SK-N-SH (cell line): ENCODE results near the gene CYP2C19. TPM values are rescaled to one million over a fixed set of nuclear protein-coding genes. Genes with fewer than 3 reads are reported as not detected.

Source experiments
- CTCF ChIA-PET: fragments of 300-600, 350-600 bp; formaldehyde crosslinking; extraction: SDS; loops from one replicate; lab custom pipeline; 2021; lab: Yijun Ruan, JAX
- POLR2A ChIA-PET: fragments of 350-600 bp; sonication (Branson Sonifier 250); formaldehyde crosslinking; extraction: SDS; loops from one replicate; lab custom pipeline; 2020; ENCODE audit warnings: antibody characterized with exemption, inconsistent platforms; lab: Yijun Ruan, JAX
- DNase-seq: peaks from one replicate; pipeline ENCODE4 v3.0.0; 2012
- H2AFZ ChIP-seq: fragments of 200-600 bp; sonication (generic); 2 replicates; pipeline ENCODE4 v1.8.1; 2016; ENCODE audit warnings: antibody characterized with exemption, mild to moderate bottlenecking, low read depth
- H3F3A ChIP-seq: fragments of 200-600 bp; sonication (generic); replicated peaks from 2 replicates; pipeline ENCODE3; 2016; ENCODE audit warnings: antibody characterized with exemption, mild to moderate bottlenecking; ENCODE audit not compliant: insufficient read depth
- H3K27ac ChIP-seq, 2 experiments: fragments of 200-500 bp in 1 of 2; fragments of 200-600 bp in 1 of 2; sonication (Bioruptor generic) in 1 of 2; sonication (generic), shearing (Covaris generic) in 1 of 2; 2 replicates each; pipeline versions ENCODE4 v1.5.1 to v1.6.1; 2014 to 2016; ENCODE audit warnings: low read depth in 2 of 2, inconsistent platforms in 1 of 2, low read length in 1 of 2, mild to moderate bottlenecking in 1 of 2, mixed read lengths in 1 of 2
- H3K27me3 ChIP-seq: fragments of 200-600 bp; sonication (generic), shearing (Covaris generic); 2 replicates; pipeline ENCODE4 v1.6.1; 2016; ENCODE audit warnings: mixed run types; ENCODE audit not compliant: insufficient read depth
- H3K36me3 ChIP-seq, 2 experiments: fragments of 200-500 bp in 1 of 2; fragments of 200-600 bp in 1 of 2; sonication (Bioruptor generic) in 1 of 2; sonication (generic) in 1 of 2; replicated peaks in 1 of 2; 2 replicates each; pipeline versions ENCODE3 to v1.5.1; 2014 to 2016; ENCODE audit warnings: low read length in 1 of 2, mild to moderate bottlenecking in 1 of 2; ENCODE audit not compliant: insufficient read depth in 2 of 2, control insufficient read depth in 1 of 2
- H3K4me1 ChIP-seq, 2 experiments: fragments of 200-500 bp in 1 of 2; fragments of 200-600 bp in 1 of 2; sonication (Bioruptor generic) in 1 of 2; sonication (generic), shearing (Covaris generic) in 1 of 2; 2 replicates each; pipeline versions ENCODE4 v1.5.1 to v1.6.1; 2014 to 2016; ENCODE audit warnings: low read depth in 1 of 2, low read length in 1 of 2, mixed run types in 1 of 2; ENCODE audit not compliant: insufficient read depth in 2 of 2, control insufficient read depth in 1 of 2
- H3K4me2 ChIP-seq: fragments of 200-600 bp; sonication (generic), shearing (Covaris generic); 2 replicates; pipeline ENCODE4 v1.6.1; 2017; ENCODE audit warnings: mixed run types
- H3K4me3 ChIP-seq, 2 experiments: fragments of 200-500 bp in 1 of 2; fragments of 200-600 bp in 1 of 2; sonication (Bioruptor generic) in 1 of 2; sonication (generic), shearing (Covaris generic) in 1 of 2; 2 replicates each; pipeline versions ENCODE4 v1.5.1 to v1.8.1; 2014 to 2016; ENCODE audit warnings: low read depth in 2 of 2, inconsistent platforms in 1 of 2, low read length in 1 of 2, mild to moderate bottlenecking in 1 of 2, mixed read lengths in 1 of 2, moderate library complexity in 1 of 2
- H3K79me2 ChIP-seq: fragments of 200-600 bp; sonication (generic); 2 replicates; pipeline ENCODE4 v1.8.1; 2017; ENCODE audit warnings: mild to moderate bottlenecking; ENCODE audit not compliant: insufficient read depth
- H3K9ac ChIP-seq: fragments of 200-600 bp; sonication (generic); 2 replicates; pipeline ENCODE4 v1.6.1; 2017; ENCODE audit warnings: mixed run types
- H3K9me2 ChIP-seq: fragments of 200-600 bp; sonication (generic); 2 replicates; pipeline ENCODE4 v1.6.1; 2017; ENCODE audit warnings: mixed run types
- H3K9me3 ChIP-seq: fragments of 200-600 bp; sonication (generic); 2 replicates; pipeline ENCODE4 v1.6.1; 2017; ENCODE audit warnings: mixed run types, mild to moderate bottlenecking, moderate library complexity
- H4K20me1 ChIP-seq: fragments of 200-600 bp; sonication (generic); 2 replicates; pipeline ENCODE4 v1.6.1; 2017; ENCODE audit warnings: mild to moderate bottlenecking, mixed run types; ENCODE audit not compliant: insufficient read depth
- EZH2phosphoT487 ChIP-seq: fragments of 200-600 bp; sonication (generic); IDR thresholded peaks from 2 replicates; pipeline ENCODE4 v1.6.1; 2017; ENCODE audit warnings: low read depth, mixed run types, mild to moderate bottlenecking, antibody characterized with exemption, moderate library complexity, borderline replicate concordance
- FOXM1 ChIP-seq: IDR thresholded peaks from 2 replicates; pipeline ENCODE4 v1.4.0; 2012; ENCODE audit warnings: low read depth, mild to moderate bottlenecking
- JUND ChIP-seq: IDR thresholded peaks from 2 replicates; pipeline ENCODE4 v1.4.0; 2012
- MAX ChIP-seq: IDR thresholded peaks from 2 replicates; pipeline ENCODE4 v1.4.0; 2012; ENCODE audit warnings: low read depth
- NFIC ChIP-seq: IDR thresholded peaks from 2 replicates; pipeline ENCODE4 v1.4.0; 2012; ENCODE audit warnings: borderline replicate concordance
- RAD21 ChIP-seq: IDR thresholded peaks from 2 replicates; pipeline ENCODE4 v1.6.1; 2012; ENCODE audit warnings: mild to moderate bottlenecking, low read length
- REST ChIP-seq: IDR thresholded peaks from 2 replicates; pipeline ENCODE4 v1.6.1; 2012; ENCODE audit warnings: mild to moderate bottlenecking, low read depth, low read length, moderate library complexity
- USF2 ChIP-seq: fragments of 150-350 bp; IDR thresholded peaks from 2 replicates; pipeline ENCODE4 v1.6.1; 2017; ENCODE audit warnings: antibody characterized with exemption, low read length, low read depth, borderline replicate concordance
- YY1 ChIP-seq: IDR thresholded peaks from 2 replicates; pipeline ENCODE4 v1.4.0; 2012; ENCODE audit warnings: low read depth, mild to moderate bottlenecking
- ZBTB33 ChIP-seq: IDR thresholded peaks from 2 replicates; pipeline ENCODE4 v1.4.0; 2012; ENCODE audit warnings: low read depth, borderline replicate concordance
- WGBS: methylation state at CpG from one replicate; pipeline ENCODE4 v1.1.6; 2017; ENCODE audit warnings: low lambda C conversion rate; 5-methylcytosine and 5-hydroxymethylcytosine counted together
- polyA plus RNA-seq, 3 experiments: library from polyadenylated mRNA; depleted of rRNA; stranded (reverse); fragments of >200 nt; gene quantifications; 2 replicates each; pipeline ENCODE4 v1.2.3, GENCODE V29; 2012
- TF ChIP-seq, protein P1 (sequence below): IDR thresholded peaks from 2 replicates; pipeline ENCODE4 v1.4.0; 2012; ENCODE audit warnings: low read depth, borderline replicate concordance

Gene CYP2C19
- not detected in 2 replicates for polyA plus RNA-seq (2012; rRNA removed)
- not detected in 2 replicates for polyA plus RNA-seq (2012; cell fraction: cytosol; rRNA removed)
- polyA plus RNA-seq (2012; cell fraction: nucleus; rRNA removed) = not detected in 2 replicates

DNA sequence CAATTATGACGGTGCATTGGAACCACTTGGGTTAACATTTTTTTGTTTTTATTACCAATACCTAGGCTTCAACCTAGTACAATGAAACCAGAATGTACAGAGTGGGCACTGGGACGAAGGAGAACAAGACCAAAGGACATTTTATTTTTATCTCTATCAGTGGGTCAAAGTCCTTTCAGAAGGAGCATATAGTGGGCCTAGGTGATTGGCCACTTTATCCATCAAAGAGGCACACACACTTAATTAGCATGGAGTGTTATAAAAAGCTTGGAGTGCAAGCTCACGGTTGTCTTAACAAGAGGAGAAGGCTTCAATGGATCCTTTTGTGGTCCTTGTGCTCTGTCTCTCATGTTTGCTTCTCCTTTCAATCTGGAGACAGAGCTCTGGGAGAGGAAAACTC lies at the start of gene CYP2C19:
Gene CYP2C19 (plus strand): TSS at position 289 of the 400 bp plus-strand sequence. CDS start 25 bp downstream, at position 314.
- H2AFZ ChIP-seq = no peak within 1 kb of the TSS
- H3K27ac ChIP-seq = no peak within 1 kb of the TSS
- POLR2A ChIA-PET = no interaction called here
- no peaks in the 10 kb centered on the region for H3K9me3 ChIP-seq
- no peaks in the 10 kb centered on the region for H3K9me2 ChIP-seq
- no peaks in the 10 kb centered on the region for H4K20me1 ChIP-seq
- TF ChIP-seq, protein P1, sequence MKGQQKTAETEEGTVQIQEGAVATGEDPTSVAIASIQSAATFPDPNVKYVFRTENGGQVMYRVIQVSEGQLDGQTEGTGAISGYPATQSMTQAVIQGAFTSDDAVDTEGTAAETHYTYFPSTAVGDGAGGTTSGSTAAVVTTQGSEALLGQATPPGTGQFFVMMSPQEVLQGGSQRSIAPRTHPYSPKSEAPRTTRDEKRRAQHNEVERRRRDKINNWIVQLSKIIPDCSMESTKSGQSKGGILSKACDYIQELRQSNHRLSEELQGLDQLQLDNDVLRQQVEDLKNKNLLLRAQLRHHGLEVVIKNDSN = no peak
- no peak for TF ChIP-seq RAD21
- no peak for TF ChIP-seq EZH2phosphoT487
- TF ChIP-seq ZBTB33 = no peak
- TF ChIP-seq REST = no peak
- TF ChIP-seq FOXM1 = no peak
- TF ChIP-seq NFIC = no peak
- no peak for TF ChIP-seq YY1
- no peak for TF ChIP-seq MAX
- no peak for TF ChIP-seq USF2
- TF ChIP-seq JUND = no peak
- TF ChIP-seq, all 33 proteins: peak for 0
- no peaks in the 10 kb centered on the region for H3K4me1 ChIP-seq
- no peak within 1 kb of the TSS for H3K4me3 ChIP-seq
- H3K79me2 ChIP-seq = no peaks in the 10 kb centered on the region
- H3K4me2 ChIP-seq = no peak within 1 kb of the TSS
- CTCF ChIA-PET = no interaction called here
- DNase-seq = no peak
- no peaks in the 10 kb centered on the region for H3K36me3 ChIP-seq
- no peaks in the 10 kb centered on the region for H3K27me3 ChIP-seq
- H3F3A ChIP-seq = no peaks in the 10 kb centered on the region
- no peak within 1 kb of the TSS for H3K9ac ChIP-seq
- WGBS = 14% methylated on average over 3 of the region's 3 CpGs
